Daoy (cell line): ENCODE measurements around the gene CCZ1B. TPM values are rescaled to one million over a fixed set of nuclear protein-coding genes. Genes with fewer than 3 reads are reported as not detected.
"Not testable (repeated sequence)": the region's sequence is repeated elsewhere in the genome, so short reads cannot be mapped to it uniquely, and the experiment has no call there.

ENCODE experiments used
- DNase-seq: peaks from one replicate; pipeline ENCODE4 v3.0.0-alpha.2; 2015; ENCODE audit warnings: low read depth
- total RNA-seq: library from RNA; depleted of rRNA; stranded (reverse); fragments of >200 nt; shearing (Covaris generic); gene quantifications from 2 replicates; pipeline ENCODE4 v1.2.3, GENCODE V29; 2014

The CCZ1B gene
- total RNA-seq, 1 experiment from 2014 or later, result 100 TPM

DNA sequence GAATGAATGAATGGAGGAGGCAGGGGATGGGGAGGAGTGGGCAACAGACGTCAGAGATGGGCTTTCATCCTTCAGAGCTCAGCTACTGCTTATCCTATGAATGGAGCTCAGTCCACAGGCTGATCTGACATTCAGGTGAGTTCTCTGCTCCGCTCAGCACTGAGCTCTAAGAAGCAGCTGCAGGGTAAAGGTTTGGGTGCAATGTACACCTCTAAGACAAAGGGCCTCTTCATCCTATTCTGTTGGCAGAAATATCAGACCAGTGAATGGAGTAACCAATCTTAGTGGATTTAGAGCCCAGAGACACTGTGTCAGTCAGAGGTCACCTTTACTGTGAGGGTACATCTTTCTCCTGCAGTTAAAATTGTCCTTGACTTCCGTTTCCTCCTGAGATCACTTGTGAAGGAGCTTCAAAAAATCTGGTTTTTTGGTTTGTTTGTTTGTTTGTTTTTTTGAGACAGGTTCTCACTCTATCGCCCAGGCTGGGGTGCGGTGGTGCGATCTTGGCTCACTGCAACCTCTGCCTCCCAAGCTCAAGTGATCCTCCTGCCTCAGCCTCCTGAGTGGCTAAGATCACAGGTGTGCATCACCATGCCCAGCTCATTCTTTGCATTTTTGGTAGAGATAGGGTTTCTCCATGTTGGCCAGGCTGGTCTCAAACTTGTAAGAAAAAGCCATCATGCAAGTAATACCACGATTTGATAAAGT is 5.1 kb upstream of the CCZ1B start:
- no peak for DNase-seq

GRCh38 chr7:6830026-6830425 is 4.0 kb upstream of the CCZ1B start:
- not testable (repeated sequence) for DNase-seq

DNA sequence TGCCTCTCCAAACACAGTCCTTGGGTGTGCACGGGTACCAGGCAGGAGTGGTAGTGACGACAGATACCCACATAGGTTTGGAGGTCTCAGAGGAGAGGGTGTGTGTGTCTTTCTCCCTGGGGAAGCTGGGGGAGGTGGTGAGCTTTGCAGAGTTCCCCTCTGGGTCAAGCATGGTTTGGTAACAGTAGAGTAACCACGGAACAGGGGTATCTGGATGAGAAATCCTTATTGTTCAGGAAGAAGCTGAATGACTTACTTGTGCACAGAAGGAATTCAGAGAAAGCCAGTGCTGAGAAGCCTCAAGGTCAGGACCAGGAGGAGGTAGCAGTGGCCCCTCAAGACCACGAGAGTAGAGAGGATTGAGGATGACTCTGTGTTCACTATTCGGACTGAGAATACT is 3.5 kb upstream of the CCZ1B start:
- not testable (repeated sequence) for DNase-seq

- DNase-seq, result not testable (repeated sequence)
Observed at GRCh38 chr7:6827180-6827579, 1.1 kb upstream of the CCZ1B start.

DNA sequence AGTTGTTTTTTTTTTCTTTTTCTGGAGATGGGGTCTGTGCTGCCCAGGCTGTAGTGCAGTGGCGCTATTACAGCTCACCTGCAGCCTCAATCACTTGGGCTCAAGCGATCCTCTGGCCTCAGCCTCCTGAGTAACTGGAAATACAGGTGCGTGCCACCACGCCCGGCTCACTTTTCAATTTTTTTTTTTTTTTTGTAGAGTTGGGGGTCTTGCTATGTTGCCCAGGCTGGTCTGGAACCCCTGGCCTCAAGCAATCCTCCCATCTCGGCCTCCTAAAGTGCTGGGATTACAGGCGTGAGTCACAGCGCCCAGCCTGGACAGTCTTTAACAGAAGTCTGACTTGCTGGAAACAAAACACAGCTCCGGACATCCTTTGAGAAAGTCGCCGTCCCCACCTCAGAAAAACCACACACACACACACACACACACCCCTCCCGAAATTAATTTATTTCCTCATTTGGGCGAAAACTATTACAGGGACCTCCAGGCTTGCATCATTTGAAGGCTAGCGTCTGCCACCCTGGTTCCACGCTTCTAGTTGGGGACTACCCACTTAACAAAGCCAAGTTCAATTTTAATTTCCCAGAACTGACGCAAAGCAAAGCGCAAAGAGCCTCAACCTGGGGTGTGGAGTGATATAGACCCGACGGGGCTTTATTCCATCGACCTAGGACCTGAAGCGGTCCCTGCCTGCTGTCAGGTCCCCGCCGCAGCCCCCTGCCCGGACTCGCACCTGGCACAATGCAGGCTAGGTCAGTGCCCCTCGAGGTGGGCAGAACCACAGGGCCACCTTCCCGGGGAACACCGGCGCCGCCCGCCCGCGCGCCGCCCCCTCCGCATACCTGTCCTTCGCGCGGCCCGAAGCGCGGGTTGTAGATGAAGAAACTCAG is 594 bp downstream of the CCZ1B start:
- not testable (repeated sequence) for DNase-seq

GRCh38 chr7:6821622-6822021 is 4.5 kb downstream of the CCZ1B start:
- DNase-seq, result not testable (repeated sequence)

- not testable (repeated sequence) for DNase-seq
Observed at GRCh38 chr7:6815470-6815869, 10.6 kb downstream of the CCZ1B start.

DNA sequence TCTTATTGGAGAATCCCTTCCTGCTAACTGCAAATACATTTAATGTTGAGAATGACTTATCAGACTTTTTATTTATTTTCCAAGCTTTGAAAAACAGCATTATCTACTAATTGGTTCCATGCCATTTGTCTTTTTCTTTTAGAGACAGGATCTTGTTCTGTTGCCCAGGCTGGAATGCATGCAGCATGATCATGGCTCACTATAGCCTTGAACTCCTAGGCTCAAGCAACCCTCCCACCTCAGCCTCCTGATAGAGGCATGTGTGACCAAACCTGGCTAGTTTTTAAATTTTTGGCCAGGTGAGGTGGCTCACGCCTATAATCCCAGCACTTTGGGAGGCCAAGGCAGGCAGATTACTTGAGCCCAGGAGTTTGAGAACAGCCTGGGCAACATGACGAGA is 13.1 kb downstream of the CCZ1B start:
- DNase-seq, result not testable (repeated sequence)

DNA sequence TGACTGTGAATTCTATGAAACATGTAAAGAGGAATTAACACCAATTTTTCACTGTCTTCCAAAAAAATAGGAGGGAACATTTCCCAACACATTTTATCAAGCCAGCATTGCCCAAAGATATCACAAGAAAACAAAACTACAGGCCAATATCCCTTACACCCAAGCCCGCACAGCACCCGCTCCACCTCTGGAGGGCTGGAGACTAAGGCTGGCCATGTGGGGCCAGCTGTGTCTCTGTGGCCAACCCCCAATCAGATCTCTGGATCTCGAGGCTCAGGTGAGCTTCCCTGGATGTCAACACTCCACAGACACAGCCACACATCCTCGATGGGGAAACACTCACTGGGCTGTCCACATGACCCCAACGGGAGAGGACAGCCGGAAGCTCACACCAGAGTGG is 18.1 kb downstream of the CCZ1B start:
- DNase-seq, result not testable (repeated sequence)

GRCh38 chr7:6807393-6807918 is 18.6 kb downstream of the CCZ1B start:
- not testable (repeated sequence) for DNase-seq

DNA sequence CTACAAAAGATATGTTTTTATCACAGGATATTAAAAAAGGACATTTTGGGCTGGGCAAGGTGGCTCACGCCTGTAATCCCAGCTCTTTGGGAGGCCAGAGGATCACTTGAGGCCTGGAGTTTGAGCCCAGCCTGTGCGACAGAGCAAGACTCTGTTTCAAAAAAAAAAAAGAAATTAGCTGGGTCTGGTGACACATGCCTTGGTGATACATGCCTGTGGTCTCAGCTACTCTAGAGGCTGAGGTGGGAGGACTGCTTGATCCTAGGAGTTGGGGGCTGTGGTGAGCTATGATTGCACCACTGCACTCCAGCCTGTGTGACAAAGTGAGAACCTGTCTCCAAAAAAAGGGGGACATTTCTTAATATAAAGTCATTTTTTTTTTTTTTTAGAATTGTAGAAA is 25.7 kb downstream of the CCZ1B start:
- not testable (repeated sequence) for DNase-seq

DNA sequence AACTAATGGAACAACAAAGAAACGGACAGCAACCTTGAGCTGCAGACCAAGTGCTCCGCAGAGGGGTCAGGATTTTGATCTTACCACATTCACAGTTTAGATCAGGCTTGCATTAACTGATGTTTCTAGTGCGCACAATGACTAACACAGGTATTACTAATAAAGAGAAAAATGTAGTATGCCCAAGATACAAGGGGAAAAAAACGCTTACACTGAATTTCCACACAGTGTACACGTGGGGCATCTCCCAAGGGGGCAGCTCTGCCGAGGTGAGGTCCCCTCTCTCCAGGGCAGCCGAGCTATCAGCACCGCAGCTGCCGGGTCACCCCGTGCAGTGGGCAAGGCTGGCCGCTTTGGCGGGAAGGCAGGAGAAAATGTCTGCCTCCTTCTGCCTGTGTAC is 26.2 kb downstream of the CCZ1B start:
- DNase-seq, result not testable (repeated sequence)

GRCh38 chr7:6798047-6798446 is 28.0 kb downstream of the CCZ1B start:
- not testable (repeated sequence) for DNase-seq

DNA sequence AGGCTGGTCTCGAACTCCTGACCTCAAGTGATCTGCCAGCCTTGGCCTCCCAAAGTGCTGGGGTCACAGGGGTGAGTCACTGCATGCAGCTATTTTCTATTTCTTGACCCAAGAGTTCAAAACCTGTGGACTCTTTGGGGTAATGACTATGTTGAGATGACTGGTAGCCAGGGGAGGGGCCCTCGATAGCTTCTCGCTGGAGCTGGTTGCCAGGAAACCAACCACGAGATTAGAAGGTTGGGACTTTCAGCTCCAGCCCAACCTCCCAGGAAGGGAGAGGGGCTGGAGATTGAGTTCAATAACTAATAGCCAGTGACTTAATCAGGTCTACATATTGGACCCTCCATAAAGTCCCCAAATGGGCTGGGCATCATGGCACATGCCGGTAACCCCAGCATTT is 28.9 kb downstream of the CCZ1B start:
- not testable (repeated sequence) for DNase-seq

DNA sequence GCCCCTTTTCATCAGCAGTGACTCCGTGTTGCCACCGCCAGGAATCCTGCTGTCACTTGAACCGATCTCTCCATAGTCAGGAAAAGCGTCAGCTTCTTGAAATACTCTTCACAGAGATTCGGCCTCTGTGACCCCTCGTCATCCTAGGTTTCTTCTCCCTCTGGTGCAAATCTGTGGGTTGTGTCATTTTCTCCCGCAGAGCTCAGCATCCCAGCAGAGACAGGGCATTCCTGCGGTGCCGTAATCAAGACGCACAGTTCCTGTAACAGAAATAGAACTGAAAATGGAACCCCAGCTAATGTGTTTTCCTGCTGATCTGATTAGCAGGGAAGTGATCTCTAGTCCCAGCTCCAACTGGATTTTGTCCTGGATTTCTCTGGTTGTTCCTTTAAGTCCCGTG is 31.8 kb downstream of the CCZ1B start:
- DNase-seq, result not testable (repeated sequence)

DNA sequence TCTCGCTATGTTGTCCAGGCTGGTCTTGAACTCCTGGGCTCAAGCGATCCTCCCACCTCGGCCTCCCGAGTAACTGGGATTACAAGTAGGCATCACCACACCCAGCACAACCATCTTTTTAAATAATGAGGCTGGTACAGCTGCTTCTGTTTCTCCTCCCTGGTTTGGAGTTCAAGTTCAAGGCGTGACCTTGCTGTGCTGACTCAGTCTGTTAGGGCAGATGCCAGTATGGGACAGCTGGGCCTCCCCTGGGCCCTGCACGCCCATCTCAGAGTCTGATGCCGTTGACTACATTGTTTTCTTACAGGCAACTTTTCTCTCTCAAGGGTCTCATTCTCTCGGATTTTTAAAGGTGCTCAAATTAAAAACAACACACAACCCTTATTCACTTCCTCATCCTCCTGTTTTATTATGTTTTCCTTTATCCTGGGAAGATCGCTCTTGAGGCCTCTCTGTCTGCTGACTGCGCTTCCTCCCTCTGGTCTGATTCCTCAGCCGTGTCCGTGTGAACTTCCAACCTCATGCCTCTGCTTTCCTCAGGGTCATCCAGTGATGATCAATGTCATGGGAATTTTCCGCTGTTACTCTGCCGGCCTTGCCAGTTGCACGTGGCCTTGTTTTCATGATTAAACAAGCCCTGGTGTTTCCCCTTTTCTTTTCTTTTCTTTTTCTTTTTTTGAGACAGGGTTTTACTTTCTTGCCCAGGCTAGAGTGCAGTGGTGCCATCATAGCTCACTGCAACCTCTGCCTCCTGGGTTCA is 33.8 kb downstream of the CCZ1B start:
- peak; percentile 21 for DNase-seq

DNA sequence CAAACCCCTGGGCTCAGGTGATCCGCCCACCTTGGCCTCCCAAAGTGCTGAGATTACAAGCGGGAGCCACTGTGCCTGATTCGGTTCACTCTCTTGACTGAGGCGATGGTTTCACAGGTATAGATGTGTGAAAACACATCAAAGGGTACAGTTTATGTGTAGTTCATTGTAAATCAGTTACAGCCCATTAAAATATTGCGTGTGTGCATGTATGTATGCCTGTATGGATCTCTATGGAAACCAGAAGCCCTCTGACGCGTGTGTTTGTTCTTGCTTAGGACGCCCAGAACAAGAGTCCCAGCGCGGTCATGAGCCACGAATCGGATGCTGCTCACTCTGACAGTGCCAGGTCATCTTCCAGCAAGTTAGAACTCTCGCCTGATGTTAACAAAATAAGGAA is 36.7 kb downstream of the CCZ1B start:
- DNase-seq, result not testable (repeated sequence)

- DNase-seq, result not testable (repeated sequence)
Observed at GRCh38 chr7:6781581-6781980, 44.5 kb downstream of the CCZ1B start.

DNA sequence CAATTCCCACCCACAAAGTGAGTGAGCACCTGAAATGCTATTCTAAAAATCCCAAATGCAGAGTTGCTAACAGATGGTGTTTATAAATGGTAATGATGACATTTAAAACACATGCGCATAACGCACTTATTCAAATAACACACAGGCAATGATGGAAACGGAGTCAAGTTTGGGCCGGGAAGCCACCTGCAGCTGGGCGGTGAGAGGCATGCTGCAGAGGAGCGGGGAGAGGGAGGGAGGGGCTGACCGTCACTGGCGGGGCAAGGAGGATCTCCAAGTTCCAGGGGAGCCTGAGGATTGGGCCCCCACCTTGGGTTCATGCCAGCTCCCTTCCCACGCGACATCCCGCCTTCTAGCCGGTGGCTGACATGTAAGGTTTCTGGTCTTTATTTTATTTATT is 64.9 kb downstream of the CCZ1B start:
- not testable (repeated sequence) for DNase-seq

DNA sequence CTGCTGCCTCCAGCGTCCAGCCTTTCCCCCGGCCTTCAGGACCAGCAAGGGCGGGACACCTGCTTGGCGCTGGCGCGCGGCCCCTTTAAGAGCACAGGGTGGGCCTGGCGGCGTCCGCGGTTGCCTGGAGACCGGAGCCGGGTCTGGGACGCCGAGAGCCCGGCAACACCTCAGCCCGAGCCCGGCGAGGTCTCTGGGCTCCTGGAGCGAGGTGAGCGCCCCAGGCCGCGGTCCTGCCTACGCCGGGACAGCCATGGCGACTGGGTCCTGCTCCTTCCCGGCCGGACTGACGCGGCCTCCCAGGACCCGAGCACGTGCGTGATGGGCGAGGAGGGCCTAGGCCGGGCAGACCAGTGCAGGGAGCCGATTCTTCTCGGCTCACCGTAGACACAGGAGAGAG is 72.1 kb downstream of the CCZ1B start, which contains the start of gene RSPH10B2:
RSPH10B2 (plus strand) TSS at position 140 of the 400 bp plus-strand sequence. CDS start 3,575 bp downstream, outside the sequence.
- DNase-seq, result not testable (repeated sequence)

- not testable (repeated sequence) for DNase-seq
Observed at GRCh38 chr7:6750173-6750572, 75.9 kb downstream of the CCZ1B start.

- not testable (repeated sequence) for DNase-seq
Observed at GRCh38 chr7:6749335-6749734, 76.7 kb downstream of the CCZ1B start.
